Muscle of back (tissue), 11 donors: ENCODE measurements around the gene MFSD12. TPM values are rescaled to one million over a fixed set of nuclear protein-coding genes. Genes with fewer than 3 reads are reported as not detected.
"Not testable (repeated sequence)": the region's sequence is repeated elsewhere in the genome, so short reads cannot be mapped to it uniquely, and the experiment has no call there.

Experiments used
- DNase-seq, 3 donors: peaks; one replicate each; pipeline versions ENCODE4 v3.0.0 to v3.0.0-alpha.2; 2013
- polyA plus RNA-seq, 10 donors: library from polyadenylated mRNA; unstranded; fragments of 120-200 nt; gene quantifications; one replicate each; pipeline ENCODE4 v1.2.1, GENCODE V29; 2013; ENCODE audit not compliant: insufficient read length in 10 of 10

MFSD12 gene
- polyA plus RNA-seq, 10 donors: 21.7 to 34.5 (median 25.9) TPM

DNA sequence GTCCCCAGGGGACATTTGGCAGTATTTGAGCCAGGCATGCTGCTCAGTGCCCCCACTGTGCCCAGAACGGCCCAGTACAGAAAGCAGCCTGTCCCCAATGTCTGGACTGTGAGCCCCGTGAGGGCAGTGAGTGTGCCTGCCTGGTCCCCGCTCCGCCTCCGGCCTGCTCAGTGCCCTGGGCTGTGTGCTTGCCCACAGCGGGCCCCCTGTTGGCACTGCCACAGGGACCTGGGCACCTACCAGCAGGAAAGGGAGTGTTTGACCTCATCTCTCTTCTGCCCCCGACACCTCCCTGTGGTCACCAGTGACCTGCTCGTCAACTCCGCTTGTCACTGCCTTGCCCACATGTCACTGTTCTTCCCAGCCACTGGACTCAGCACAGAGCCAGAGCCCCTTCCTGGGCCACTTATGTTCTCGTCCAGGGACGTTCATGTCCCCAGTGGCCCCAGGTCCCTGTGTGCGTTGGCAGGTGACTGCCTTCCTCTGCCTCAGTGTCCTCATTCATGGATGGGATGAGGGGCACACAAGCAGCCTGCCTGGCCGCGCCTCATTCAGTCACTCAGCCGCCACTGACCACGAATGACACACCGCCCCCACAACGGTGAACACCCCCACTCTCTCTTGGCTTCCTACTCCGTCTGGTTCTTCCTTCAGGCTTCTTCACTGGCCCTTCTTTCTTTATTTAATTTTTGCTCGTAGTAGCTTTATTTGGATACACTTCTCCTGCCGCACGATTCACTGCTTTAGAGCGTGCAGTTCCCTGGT is 48.4 kb downstream of the MFSD12 start:
- DNase-seq: no peak

DNA sequence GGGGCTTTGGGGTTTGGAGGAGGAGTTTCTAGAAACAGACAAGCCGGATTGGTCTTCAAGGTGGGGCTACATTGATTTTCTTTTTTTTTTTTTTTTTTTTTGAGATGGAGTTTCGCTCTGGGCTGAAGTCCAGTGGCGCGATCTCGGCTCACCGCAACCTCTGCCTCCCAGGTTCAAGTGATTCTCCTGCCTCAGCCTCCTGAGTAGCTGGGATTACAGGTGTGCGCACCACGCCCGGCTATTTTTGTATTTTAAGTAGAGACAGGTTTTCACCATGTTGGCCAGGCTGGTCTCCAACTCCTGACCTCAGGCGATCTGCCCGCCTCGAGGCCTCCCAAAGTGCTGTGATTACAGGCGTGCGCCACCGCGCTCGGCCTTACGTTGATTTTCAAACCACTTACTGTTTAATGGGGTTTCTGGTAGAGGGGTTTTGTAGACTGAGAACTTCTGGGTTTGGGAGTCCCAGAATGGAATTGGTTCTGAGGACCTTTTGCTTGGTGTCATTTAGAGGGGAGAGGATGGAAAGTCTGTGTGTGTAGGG is 49.2 kb downstream of the MFSD12 start:
- not testable (repeated sequence) for DNase-seq

DNA sequence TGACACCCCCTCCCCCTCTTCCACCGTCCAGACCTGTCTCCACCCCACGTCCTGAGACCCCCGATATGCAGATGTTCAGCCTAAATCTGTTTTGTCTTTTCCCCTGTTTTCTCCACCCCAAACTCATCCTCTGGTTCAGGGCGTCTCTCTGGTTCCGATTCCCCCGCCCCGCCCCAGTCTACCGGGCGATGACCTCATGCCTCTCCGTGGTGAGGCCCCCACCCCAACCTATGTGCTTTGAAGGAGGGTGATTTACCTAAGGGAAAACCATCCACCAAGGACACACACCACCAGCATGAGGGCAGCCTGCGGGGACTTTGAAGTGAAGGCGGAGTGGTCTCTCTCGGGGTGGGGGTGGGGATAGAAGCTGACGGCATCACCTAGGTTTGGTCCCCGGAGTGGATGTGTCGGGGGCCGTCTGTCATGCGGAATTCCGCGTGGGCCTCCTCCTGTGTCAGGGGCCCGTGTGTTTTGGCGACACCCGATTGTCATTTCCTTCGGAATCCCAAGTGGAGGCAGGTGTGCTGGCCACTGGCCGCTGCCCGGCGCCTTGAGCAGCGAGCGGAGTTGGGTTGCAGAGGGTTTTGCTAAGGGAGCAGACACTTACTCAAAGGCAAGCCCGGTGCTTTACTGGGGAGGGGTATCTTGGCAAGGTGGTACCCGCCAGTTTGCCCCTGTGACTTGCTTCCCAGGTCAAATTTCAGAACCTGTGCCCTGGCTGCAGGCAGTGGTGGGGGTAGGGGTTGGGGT is 49.8 kb downstream of the MFSD12 start:
- DNase-seq: peak in 2 of 3 donors; percentile 27 to 56

DNA sequence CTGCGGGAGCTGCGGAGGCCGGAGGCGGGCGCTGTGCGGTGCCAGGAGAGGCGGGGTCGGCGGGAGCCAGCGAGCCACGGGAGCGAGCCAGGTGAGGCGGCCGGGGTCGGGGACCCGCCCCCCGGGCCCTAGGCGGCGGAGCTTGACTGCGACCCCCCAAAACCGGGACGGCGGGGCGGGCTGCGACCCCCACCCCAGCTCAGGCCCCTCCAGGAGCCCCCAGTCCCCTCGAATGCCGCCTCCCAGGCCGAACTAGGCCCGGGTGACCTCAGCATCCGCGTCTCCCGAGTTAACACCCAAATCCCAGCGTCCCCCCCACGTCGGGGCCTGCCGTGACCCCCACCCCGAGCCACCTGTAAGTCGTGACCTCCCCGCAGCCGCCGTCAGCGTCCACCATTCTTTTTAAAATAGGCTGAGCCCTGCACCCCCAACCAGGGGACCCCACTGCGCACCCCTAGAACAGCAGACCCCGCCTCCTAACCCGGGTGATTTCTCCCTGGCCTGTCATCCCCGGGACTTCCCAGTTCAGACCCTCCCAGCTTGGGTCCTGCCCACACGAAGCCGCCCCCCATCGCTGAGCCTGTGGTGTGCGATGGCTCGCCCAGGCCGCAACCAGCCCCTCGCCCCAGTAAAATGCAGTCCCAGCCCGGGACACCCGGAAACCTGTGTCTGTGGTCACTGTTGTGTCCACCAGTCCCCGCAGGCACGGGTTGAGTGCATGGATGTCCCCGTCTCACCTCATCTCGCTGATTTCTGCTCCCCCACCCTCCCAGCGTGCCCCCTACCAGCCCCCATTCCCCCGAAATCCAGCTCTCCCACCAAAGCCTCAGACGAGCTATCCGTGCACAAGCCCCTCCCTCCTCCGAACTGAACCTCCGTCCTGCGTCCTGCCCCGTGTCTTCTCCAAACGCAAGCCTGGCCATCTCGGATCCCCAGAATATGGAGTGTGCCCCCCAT is 50.7 kb downstream of the MFSD12 start:
- peak in 2 of 3 donors; percentile 27 to 62 for DNase-seq

DNA sequence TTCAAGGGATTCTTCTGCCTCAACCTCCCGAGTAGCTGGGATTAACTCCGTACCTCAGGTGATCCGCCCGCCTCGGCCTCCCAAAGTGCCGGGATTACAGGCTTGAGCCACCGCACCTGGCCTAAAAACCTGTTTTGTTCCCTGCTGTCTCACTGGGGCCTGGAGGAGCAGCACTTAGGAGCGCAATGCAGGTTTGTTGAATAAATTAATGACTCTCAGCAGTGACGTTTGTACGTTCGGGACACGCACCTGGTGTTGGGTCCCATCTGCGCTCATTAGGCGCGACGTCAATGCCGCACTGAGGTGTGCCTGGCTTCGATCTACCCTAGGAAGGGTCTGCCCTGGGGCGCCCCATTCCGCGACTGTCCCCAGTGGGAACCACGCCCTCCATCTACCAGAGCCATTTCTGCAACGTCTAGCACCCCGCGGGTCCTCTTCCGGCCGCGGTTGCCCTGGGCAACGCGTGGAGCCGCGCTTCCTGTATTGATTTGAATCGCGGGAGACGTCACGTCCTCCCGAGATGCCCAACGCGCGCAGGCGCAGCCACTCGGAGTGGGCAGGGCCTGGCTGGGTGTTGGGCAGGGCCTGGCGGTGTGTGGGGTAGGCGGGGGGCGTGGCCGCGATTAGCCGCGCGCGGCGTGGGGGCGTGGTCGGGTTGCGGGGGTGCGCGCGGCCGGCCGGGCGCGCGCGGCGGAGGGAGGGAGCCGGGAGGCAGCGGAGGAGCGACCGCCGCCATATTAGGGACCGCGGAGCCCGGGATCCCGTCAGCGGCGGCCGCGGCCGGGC is 51.6 kb downstream of the MFSD12 start, which contains the start of gene FZR1:
Gene FZR1, plus strand, starts transcription at position 714 of the 786 bp plus-strand sequence. CDS start 16,679 bp downstream, outside the sequence.
- peak; percentile 99 for DNase-seq

DNA sequence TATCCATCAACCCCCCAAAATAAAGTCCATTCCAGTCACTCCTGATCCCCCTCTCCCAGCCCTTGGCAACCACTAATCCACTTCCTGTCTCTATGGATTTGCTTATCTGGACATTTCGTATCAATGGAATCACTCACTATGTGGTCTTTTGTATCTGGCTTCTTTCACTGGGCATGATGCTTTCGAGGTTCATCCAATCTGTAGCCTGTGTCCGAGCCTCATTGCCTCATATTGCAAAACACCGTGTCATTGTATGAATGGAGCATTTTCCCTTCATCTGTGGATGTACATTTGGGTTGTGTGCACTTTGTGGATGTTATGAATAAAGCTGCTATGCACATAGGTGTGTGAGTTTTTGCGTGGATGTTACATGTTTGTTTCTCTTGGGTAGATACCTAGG is 52.7 kb downstream of the MFSD12 start:
- DNase-seq: no peak

DNA sequence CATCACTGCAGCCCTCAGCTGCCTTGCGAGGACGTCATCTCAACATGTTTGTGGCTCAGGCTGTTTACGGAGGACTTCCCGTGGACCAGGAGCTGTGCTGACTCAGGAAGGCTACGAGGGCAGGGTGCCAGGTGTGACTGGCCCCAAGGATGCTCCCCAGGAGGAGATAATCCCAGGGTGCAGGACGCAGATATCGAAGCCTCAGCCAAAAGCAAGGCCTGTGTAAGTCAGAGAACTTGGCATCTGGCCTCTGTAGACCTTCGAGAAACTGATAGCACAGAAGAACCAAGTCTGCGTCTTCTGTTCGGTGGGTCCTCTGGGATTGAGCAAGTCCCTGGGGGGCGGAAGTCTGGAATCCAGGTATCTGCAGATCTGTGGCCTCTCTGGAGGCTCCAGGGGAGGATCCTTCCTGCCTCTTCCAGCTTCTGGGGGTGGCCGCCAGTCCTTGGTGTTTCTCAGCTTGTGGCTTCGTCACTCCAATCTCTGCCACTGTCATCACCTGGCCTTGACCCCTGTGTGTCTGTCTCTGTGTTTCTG is 54.3 kb downstream of the MFSD12 start:
- DNase-seq: no peak

DNA sequence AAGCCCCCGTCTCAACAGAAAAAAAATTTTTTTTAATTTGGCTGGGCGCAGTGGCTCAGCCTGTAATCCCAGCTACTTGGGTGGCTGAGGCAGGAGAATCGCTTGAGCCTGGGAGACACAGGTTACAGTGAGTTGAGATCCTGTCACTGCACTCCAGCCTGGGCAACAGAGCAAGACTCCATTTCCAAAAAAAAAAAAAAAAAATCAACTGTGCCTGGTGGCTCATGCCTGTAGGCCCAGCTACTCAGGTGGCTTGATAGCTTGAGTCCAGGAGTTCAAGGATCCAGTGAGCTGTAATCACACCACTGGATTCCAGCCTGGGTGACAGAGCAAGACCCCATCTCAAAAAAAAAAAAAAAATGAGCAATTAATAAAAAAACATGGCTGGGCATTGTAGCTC is 55.6 kb downstream of the MFSD12 start:
- no peak for DNase-seq

DNA sequence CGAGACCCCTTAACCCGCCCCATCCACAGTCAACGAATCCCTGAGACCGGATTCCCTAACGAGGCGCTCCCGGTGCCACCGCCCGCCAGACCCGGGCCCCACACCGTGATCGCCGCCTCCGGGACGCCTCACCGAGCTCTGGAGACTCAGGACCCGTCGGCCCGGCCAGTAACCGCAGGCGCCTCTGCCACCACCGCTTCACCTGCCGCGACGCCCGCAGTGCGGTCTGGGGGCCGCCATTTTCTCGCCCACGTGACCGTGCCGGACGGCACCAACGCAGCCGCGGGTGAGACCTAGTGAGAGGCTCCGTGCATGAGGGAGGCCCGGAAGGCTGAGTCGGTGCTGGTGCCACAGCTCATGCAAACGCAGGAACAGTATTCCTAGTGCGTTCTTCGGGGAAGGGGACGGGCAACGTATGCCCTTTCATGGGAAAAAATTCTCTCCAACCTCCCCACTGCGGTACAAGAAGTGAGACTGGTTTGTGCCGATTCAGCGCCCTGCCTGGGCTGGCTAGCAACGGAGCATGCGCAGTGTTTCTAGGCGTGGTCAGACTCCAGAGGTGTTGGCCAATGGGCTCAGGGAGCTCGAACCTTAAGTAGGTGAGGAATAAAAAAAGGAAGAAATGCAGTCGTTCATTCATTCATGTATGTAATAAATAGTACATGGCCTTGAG is 56.8 kb downstream of the MFSD12 start, which contains the start of gene DOHH:
Gene DOHH, minus strand, starts transcription at position 246 of the 673 bp plus-strand sequence. CDS start 3,860 bp downstream, outside the sequence.
- peak; percentile 96 to 99 (median 98) for DNase-seq

DNA sequence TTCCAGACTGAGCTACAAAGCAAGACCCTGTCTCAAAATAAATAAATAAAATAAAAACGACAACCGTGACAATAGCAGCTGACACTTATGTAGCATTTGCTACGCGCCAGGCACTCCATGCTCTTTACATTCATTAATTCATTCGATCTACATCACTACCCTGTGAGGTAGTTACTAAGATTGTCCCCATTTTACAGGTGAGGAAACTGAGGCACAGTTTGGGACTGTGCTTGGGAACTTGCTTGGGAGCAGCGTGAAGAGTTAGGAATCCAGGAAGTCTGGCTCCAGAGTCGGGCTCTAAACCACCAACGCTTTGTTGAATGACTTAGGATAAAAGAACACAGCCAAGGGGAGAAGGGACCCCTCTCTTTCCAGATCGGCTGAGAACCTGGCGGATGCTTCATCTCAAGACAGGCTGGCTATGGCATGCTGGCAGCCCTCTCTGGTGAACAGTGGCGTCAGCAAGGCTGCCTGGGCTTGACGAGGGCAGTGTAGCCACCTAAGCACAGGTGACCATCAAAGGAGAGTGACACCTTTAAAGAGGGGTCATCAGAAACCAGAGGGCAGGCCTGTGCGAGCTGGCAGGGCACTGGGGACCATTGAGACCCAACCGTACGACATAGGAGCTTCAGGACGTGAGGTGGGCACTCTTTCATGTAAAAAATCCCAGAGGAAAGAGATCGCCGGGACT is 57.5 kb downstream of the MFSD12 start:
- no peak for DNase-seq

DNA sequence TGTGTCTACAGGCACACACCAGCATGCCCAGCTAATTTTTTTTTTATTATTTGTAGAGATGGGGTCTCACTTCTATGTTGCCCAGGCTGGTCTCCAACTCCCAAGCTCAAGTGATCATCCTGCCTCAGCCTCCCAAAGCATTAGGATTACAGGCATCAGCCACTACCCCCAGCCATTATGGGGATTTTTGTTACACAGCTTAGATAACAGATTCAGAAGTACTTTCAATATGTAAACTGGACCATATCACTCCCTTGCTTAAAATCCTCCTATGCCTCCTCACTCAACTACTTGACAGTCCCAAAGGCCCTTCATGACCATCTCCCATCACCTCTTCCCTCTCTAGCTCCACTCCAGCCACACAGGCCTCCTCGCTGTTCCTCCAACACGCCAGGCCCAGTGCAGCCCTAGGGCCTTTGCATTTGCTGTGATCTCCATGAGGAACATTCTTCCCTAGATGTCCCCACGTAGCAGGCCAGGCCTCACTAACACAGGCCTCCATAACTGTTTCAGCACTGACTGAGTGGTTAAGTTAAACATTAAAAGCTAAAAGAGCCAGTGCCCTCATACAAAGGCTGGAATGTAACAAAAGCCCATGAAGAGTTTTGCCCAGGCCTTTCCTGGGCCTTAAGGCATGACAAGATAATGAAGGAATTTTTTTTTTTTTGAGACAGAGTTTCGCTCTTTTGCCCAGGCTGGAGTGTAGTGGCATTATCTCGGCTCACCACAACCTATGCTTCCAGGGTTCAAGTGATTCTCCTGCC is 59.4 kb downstream of the MFSD12 start:
- no peak for DNase-seq

DNA sequence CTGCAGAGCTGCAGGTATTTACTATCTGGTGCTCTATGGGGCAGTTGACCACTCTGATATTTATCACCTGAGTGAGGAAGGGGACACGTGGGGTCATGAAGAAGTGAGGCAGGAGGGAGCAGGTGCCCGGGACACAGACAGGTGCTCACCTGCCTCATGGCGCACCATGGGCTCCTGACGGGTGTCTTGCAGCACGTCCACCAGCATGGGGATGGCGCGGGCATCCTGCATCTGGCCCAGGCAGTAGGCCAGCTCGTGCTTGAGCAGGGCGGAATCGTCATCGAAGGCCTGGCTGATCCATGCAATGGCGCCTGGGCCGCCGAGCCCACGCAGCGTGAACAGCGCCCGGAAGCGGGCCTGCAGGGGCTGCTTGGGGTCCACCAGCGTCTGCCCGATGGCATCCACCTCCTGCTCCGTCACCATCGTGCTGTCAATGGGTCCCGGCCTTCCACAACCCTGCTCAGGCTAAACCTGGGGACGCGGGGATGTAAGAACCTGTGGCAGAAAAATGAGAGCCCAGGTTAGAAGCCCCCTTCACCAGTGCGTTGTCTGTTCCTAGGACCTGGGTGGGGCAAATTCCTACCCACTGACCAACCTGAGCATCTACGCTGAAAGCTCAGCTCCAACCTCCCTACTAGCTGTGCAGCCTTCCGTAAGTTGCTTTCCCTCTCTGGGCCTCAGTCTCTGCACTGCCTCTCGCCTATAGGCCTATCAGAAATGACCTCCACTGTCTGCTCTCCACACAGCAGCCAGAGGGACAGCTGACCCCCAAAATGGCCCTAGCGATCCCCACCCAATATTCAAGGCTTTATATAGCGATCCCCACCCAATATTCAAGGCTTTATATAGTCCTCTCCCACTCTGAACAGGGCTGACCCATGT is 60.8 kb downstream of the MFSD12 start:
- DNase-seq: no peak

DNA sequence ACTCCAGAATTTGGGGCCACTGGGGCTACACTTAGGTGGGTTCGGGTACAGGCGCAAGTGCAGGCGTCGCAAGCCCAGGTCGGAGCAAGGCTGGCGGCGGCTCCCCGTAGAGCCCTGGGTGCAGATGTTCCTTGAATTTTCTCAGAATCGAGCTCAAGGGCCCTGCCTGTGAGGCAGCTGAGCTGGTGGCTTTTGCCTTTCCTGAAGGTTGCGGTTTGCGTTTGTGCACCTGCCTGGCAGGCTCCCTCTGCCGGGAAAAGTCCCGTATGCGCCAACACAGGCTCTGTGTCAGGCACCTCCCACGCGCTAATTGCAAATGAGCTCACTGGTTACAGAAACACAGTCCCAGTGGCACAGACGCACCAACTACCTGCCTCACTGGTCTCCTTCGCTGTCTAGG is 62.8 kb downstream of the MFSD12 start:
- DNase-seq: no peak
